DOHH2 (cell line): ENCODE measurements around the gene TBL1X.

Experiments
- CTCF ChIP-seq: fragments of 200-600 bp; sonication (generic); IDR thresholded peaks from one replicate; pipeline ENCODE4 v1.5.1; 2014; ENCODE audit warnings: antibody characterized with exemption, mild to moderate bottlenecking, low read depth, low read length; ENCODE audit not compliant: poor library complexity, severe bottlenecking
- EZH2phosphoT487 ChIP-seq: fragments of 200-600 bp; sonication (generic); IDR thresholded peaks from 2 replicates; pipeline ENCODE4 v1.6.1; 2017; ENCODE audit warnings: borderline replicate concordance, mild to moderate bottlenecking, antibody characterized with exemption, low read length, moderate library complexity, mixed read lengths

- no peak for TF ChIP-seq CTCF
- TF ChIP-seq EZH2phosphoT487 = no peak
Measured at GRCh38 chrX:9433596-9433995, 31.3 kb upstream of the TBL1X start.
